Fibroblast of the aortic adventitia (primary cell): ENCODE results near the gene SWSAP1. TPM values are rescaled to one million over a fixed set of nuclear protein-coding genes. Genes with fewer than 3 reads are reported as not detected.

Experiments used
- DNase-seq: peaks from one replicate; pipeline ENCODE4 v3.0.0-alpha.2; 2010; ENCODE audit warnings: low read depth
- H3K4me3 ChIP-seq: 2 replicates; pipeline ENCODE4 v1.5.1; 2011; ENCODE audit warnings: low read depth, mild to moderate bottlenecking, control low read depth, low read length, moderate library complexity
- CTCF ChIP-seq: IDR thresholded peaks from 2 replicates; pipeline ENCODE4 v1.5.1; 2011; ENCODE audit warnings: mild to moderate bottlenecking, low read length, control low read depth, inconsistent platforms; ENCODE audit not compliant: insufficient read depth
- total RNA-seq: library from RNA; depleted of rRNA; stranded (reverse); fragments of >200 nt; gene quantifications from 2 replicates; pipeline ENCODE4 v1.2.3, GENCODE V29; 2012; ENCODE audit warnings: low replicate concordance

The SWSAP1 gene
- total RNA-seq, 1 donor: 0.45 TPM

GRCh38 chr19:11356074-11356397 is 18.4 kb upstream of the SWSAP1 start:
- DNase-seq: no peak
- no peak for TF ChIP-seq CTCF
- H3K4me3 ChIP-seq: peak overlapping the region; percentile 94

- H3K4me3 ChIP-seq: peak overlapping the region; percentile 18
- TF ChIP-seq CTCF: no peak
- no peak for DNase-seq
Measured at GRCh38 chr19:11356676-11357550, 17.6 kb upstream of the SWSAP1 start.

- no peak for TF ChIP-seq CTCF
- DNase-seq: no peak
- H3K4me3 ChIP-seq: no peak overlapping the region
Measured at GRCh38 chr19:11359421-11359820, 15.0 kb upstream of the SWSAP1 start.

- no peak for TF ChIP-seq CTCF
- no peak overlapping the region for H3K4me3 ChIP-seq
- DNase-seq: no peak
Measured at GRCh38 chr19:11361037-11361770, 13.3 kb upstream of the SWSAP1 start.

- no peak overlapping the region for H3K4me3 ChIP-seq
- DNase-seq: no peak
- TF ChIP-seq CTCF: no peak
Measured at GRCh38 chr19:11361771-11362731, 12.4 kb upstream of the SWSAP1 start.

GRCh38 chr19:11363881-11364280 is 10.6 kb upstream of the SWSAP1 start:
- no peak for DNase-seq
- H3K4me3 ChIP-seq: no peak overlapping the region
- no peak for TF ChIP-seq CTCF
